ENCODE measurements around the gene SLC2A3.
"Not testable (repeated sequence)": the region's sequence is repeated elsewhere in the genome, so short reads cannot be mapped to it uniquely, and the experiment has no call there.

Gene SLC2A3

GRCh38 chr12:7971765-7972164 is 35.8 kb upstream of the SLC2A3 start:
- not testable (repeated sequence) for H3K36me3 ChIP-seq (ENCODE audit: control insufficient read depth, insufficient read depth, low read length); H3K4me3 ChIP-seq (ENCODE audit: extremely low read depth, insufficient read depth, low read length, poor library complexity, severe bottlenecking); H3K9me3 ChIP-seq (ENCODE audit: control insufficient read depth, low read length); H3K4me1 ChIP-seq (ENCODE audit: control insufficient read depth, insufficient read depth, low read length, poor library complexity, severe bottlenecking)
- no CpG with 5 or more reads among the region's 7 CpGs for WGBS, 2 experiments (ENCODE audit: insufficient coverage in 2 of 2)
- H3K27ac ChIP-seq (ENCODE audit: low read depth, low read length, severe bottlenecking) = peak overlapping the region; percentile 97

GRCh38 chr12:7970475-7971252 is 34.7 kb upstream of the SLC2A3 start:
- WGBS, 2 experiments (ENCODE audit: insufficient coverage in 2 of 2) = 2% methylated on average over 39 to 45 of the region's 49 CpGs
- Histone ChIP-seq H3K36me3 (ENCODE audit: control insufficient read depth, insufficient read depth, low read length) (no peaks in the 10 kb centered on the region), H3K9me3 (ENCODE audit: control insufficient read depth, low read length) (no peaks in the 10 kb centered on the region), H3K4me1 (ENCODE audit: control insufficient read depth, insufficient read depth, low read length, poor library complexity, severe bottlenecking) (peaks cover 4% of the 10 kb centered on the region), H3K4me3 (ENCODE audit: extremely low read depth, insufficient read depth, low read length, poor library complexity, severe bottlenecking) (peak overlapping the region; percentile 40), H3K27ac (ENCODE audit: low read depth, low read length, severe bottlenecking) (peak overlapping the region; percentile 97)

GRCh38 chr12:7966563-7966962 is 30.6 kb upstream of the SLC2A3 start:
- H3K27ac ChIP-seq (ENCODE audit: low read depth, low read length, severe bottlenecking) = no peak overlapping the region
- H3K9me3 ChIP-seq (ENCODE audit: control insufficient read depth, low read length) = no peaks in the 10 kb centered on the region
- no peak overlapping the region for H3K4me3 ChIP-seq (ENCODE audit: extremely low read depth, insufficient read depth, low read length, poor library complexity, severe bottlenecking)
- WGBS, 2 experiments (ENCODE audit: insufficient coverage in 2 of 2) = 90 to 94% methylated on average over 7 to 12 of the region's 14 CpGs
- peaks cover 4% of the 10 kb centered on the region for H3K4me1 ChIP-seq (ENCODE audit: control insufficient read depth, insufficient read depth, low read length, poor library complexity, severe bottlenecking)
- no peaks in the 10 kb centered on the region for H3K36me3 ChIP-seq (ENCODE audit: control insufficient read depth, insufficient read depth, low read length)

GRCh38 chr12:7964669-7965068 is 28.7 kb upstream of the SLC2A3 start:
- not testable (repeated sequence) for H3K4me1 ChIP-seq (ENCODE audit: control insufficient read depth, insufficient read depth, low read length, poor library complexity, severe bottlenecking); H3K27ac ChIP-seq (ENCODE audit: low read depth, low read length, severe bottlenecking); H3K9me3 ChIP-seq (ENCODE audit: control insufficient read depth, low read length); H3K36me3 ChIP-seq (ENCODE audit: control insufficient read depth, insufficient read depth, low read length); H3K4me3 ChIP-seq (ENCODE audit: extremely low read depth, insufficient read depth, low read length, poor library complexity, severe bottlenecking)
- WGBS, 2 experiments (ENCODE audit: insufficient coverage in 2 of 2) = 88 to 98% methylated on average over 7 of the region's 9 CpGs

GRCh38 chr12:7961395-7962178 is 25.6 kb upstream of the SLC2A3 start:
- Histone ChIP-seq H3K4me1 (ENCODE audit: control insufficient read depth, insufficient read depth, low read length, poor library complexity, severe bottlenecking) (peaks cover 19% of the 10 kb centered on the region), H3K9me3 (ENCODE audit: control insufficient read depth, low read length) (no peaks in the 10 kb centered on the region), H3K4me3 (ENCODE audit: extremely low read depth, insufficient read depth, low read length, poor library complexity, severe bottlenecking) (peak overlapping the region; percentile 35), H3K36me3 (ENCODE audit: control insufficient read depth, insufficient read depth, low read length) (no peaks in the 10 kb centered on the region), H3K27ac (ENCODE audit: low read depth, low read length, severe bottlenecking) (peak overlapping the region; percentile 87)
- WGBS, 2 experiments (ENCODE audit: insufficient coverage in 2 of 2) = 85 to 88% methylated on average over 6 to 8 of the region's 12 CpGs

GRCh38 chr12:7959701-7960121 is 23.7 kb upstream of the SLC2A3 start:
- Histone ChIP-seq H3K9me3 (ENCODE audit: control insufficient read depth, low read length) (no peaks in the 10 kb centered on the region), H3K4me3 (ENCODE audit: extremely low read depth, insufficient read depth, low read length, poor library complexity, severe bottlenecking) (peak overlapping the region; percentile 35), H3K27ac (ENCODE audit: low read depth, low read length, severe bottlenecking) (peak overlapping the region; percentile 87), H3K36me3 (ENCODE audit: control insufficient read depth, insufficient read depth, low read length) (no peaks in the 10 kb centered on the region), H3K4me1 (ENCODE audit: control insufficient read depth, insufficient read depth, low read length, poor library complexity, severe bottlenecking) (peaks cover 19% of the 10 kb centered on the region)
- 0% methylated on average over 1 of the region's 3 CpGs for WGBS, 2 experiments (ENCODE audit: insufficient coverage in 2 of 2)

GRCh38 chr12:7959278-7959677 is 23.3 kb upstream of the SLC2A3 start:
- H3K4me3 ChIP-seq (ENCODE audit: extremely low read depth, insufficient read depth, low read length, poor library complexity, severe bottlenecking) = no peak overlapping the region
- WGBS, 2 experiments (ENCODE audit: insufficient coverage in 2 of 2) = 25% methylated on average over 1 of the region's 1 CpG; no CpG with 5 or more reads in 1 of the 2 experiments
- H3K27ac ChIP-seq (ENCODE audit: low read depth, low read length, severe bottlenecking) = peak overlapping the region; percentile 87
- no peaks in the 10 kb centered on the region for H3K9me3 ChIP-seq (ENCODE audit: control insufficient read depth, low read length)
- no peaks in the 10 kb centered on the region for H3K36me3 ChIP-seq (ENCODE audit: control insufficient read depth, insufficient read depth, low read length)
- peaks cover 19% of the 10 kb centered on the region for H3K4me1 ChIP-seq (ENCODE audit: control insufficient read depth, insufficient read depth, low read length, poor library complexity, severe bottlenecking)

GRCh38 chr12:7954877-7955276 is 18.9 kb upstream of the SLC2A3 start:
- not testable (repeated sequence) for H3K4me3 ChIP-seq (ENCODE audit: extremely low read depth, insufficient read depth, low read length, poor library complexity, severe bottlenecking); H3K27ac ChIP-seq (ENCODE audit: low read depth, low read length, severe bottlenecking); H3K9me3 ChIP-seq (ENCODE audit: control insufficient read depth, low read length); H3K36me3 ChIP-seq (ENCODE audit: control insufficient read depth, insufficient read depth, low read length)
- 89 to 96% methylated on average over 9 to 13 of the region's 19 CpGs for WGBS, 2 experiments (ENCODE audit: insufficient coverage in 2 of 2)
- peaks cover 12% of the 10 kb centered on the region for H3K4me1 ChIP-seq (ENCODE audit: control insufficient read depth, insufficient read depth, low read length, poor library complexity, severe bottlenecking)

GRCh38 chr12:7954418-7954817 is 18.4 kb upstream of the SLC2A3 start:
- not testable (repeated sequence) for H3K27ac ChIP-seq (ENCODE audit: low read depth, low read length, severe bottlenecking); H3K4me3 ChIP-seq (ENCODE audit: extremely low read depth, insufficient read depth, low read length, poor library complexity, severe bottlenecking); H3K9me3 ChIP-seq (ENCODE audit: control insufficient read depth, low read length); H3K4me1 ChIP-seq (ENCODE audit: control insufficient read depth, insufficient read depth, low read length, poor library complexity, severe bottlenecking); H3K36me3 ChIP-seq (ENCODE audit: control insufficient read depth, insufficient read depth, low read length)
- WGBS, 2 experiments (ENCODE audit: insufficient coverage in 2 of 2) = 80% methylated on average over 1 of the region's 10 CpGs; no CpG with 5 or more reads in 1 of the 2 experiments

GRCh38 chr12:7953912-7954311 is 17.9 kb upstream of the SLC2A3 start:
- not testable (repeated sequence) for H3K4me3 ChIP-seq (ENCODE audit: extremely low read depth, insufficient read depth, low read length, poor library complexity, severe bottlenecking); H3K27ac ChIP-seq (ENCODE audit: low read depth, low read length, severe bottlenecking); H3K9me3 ChIP-seq (ENCODE audit: control insufficient read depth, low read length); H3K4me1 ChIP-seq (ENCODE audit: control insufficient read depth, insufficient read depth, low read length, poor library complexity, severe bottlenecking); H3K36me3 ChIP-seq (ENCODE audit: control insufficient read depth, insufficient read depth, low read length)
- whole genome bisulfite sequencing, 2 experiments (ENCODE audit: insufficient coverage in 2 of 2) = 100% methylated on average over 1 of the region's 2 CpGs; no CpG with 5 or more reads in 1 of the 2 experiments

- Histone ChIP-seq H3K36me3 (ENCODE audit: control insufficient read depth, insufficient read depth, low read length) (no peaks in the 10 kb centered on the region), H3K4me3 (ENCODE audit: extremely low read depth, insufficient read depth, low read length, poor library complexity, severe bottlenecking) (no peak overlapping the region), H3K4me1 (ENCODE audit: control insufficient read depth, insufficient read depth, low read length, poor library complexity, severe bottlenecking) (peaks cover 5% of the 10 kb centered on the region), H3K27ac (ENCODE audit: low read depth, low read length, severe bottlenecking) (no peak overlapping the region), H3K9me3 (ENCODE audit: control insufficient read depth, low read length) (no peaks in the 10 kb centered on the region)
- WGBS, 2 experiments (ENCODE audit: insufficient coverage in 2 of 2) = 98 to 100% methylated on average over 3 to 5 of the region's 6 CpGs
These were observed 15.7 kb upstream of the SLC2A3 start for GRCh38 chr12:7951671-7952070.

Data from mesodermal cell (in vitro differentiated cells).